Umbilical cord (tissue), 2 donors: ENCODE data around the gene FAM120B. TPM values are rescaled to one million over a fixed set of nuclear protein-coding genes. Genes with fewer than 3 reads are reported as not detected.
A peak's percentile ranks its signal among the peaks of the same experiment; 100 is the strongest.

Experiments used
- DNase-seq: peaks from one replicate; pipeline ENCODE4 v3.0.0-alpha.2; 2015; ENCODE audit warnings: low spot score
- total RNA-seq: library from RNA; depleted of rRNA; stranded (reverse); fragments of >200 nt; gene quantifications from one replicate; pipeline ENCODE4 v1.2.3, GENCODE V29; 2014; ENCODE audit warnings: low replicate concordance; ENCODE audit not compliant: insufficient read depth

Gene FAM120B
- total RNA-seq, 1 donor from 2014 or later = 25.5 TPM

GRCh38 chr6:170272341-170273065 lies 34.1 kb upstream of the FAM120B start:
- no peak for DNase-seq

- no peak for DNase-seq
Observed at GRCh38 chr6:170273191-170273590, 33.4 kb upstream of the FAM120B start.

- no peak for DNase-seq
Observed at GRCh38 chr6:170273681-170274080, 32.9 kb upstream of the FAM120B start.

- DNase-seq = no peak
Observed at GRCh38 chr6:170274713-170275560, 31.6 kb upstream of the FAM120B start.

DNA sequence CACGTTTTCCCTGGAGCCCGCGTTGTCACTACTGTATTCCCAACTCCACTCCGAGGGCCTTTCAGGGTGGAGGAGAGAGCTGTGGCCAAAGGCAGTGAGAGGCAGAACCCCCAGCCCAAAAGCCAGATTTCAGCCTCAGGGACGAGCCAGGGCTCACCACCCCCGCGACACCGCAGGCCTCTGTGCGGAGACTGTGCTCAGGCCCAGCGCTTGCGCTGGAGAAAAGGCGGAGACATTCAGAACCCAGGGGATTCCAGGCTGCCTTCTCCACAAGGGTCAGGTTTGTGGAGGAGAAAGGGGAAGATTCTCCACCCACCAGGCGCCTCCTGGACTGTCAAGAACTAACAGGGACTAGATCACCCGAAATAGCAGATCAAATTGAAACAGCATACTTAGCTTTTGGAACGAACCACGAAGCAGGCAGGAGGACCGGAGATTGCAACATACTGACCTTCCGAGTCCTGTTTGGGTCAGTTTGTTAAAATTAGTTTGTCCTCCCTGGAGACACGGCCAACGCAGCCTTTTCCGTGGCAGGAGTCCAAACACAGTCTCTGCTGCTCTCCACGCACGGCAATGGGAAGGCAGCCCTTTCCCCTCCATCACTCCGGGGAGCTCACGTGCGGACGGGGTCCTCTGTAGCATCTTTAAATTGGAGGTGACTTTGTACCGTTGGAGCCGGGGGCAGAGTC lies 30.0 kb upstream of the FAM120B start:
- DNase-seq = no peak

- DNase-seq = no peak
Observed at GRCh38 chr6:170277893-170278742, 28.4 kb upstream of the FAM120B start.

GRCh38 chr6:170278743-170279094 lies 27.8 kb upstream of the FAM120B start:
- no peak for DNase-seq

- no peak for DNase-seq
Observed at GRCh38 chr6:170279426-170279825, 27.1 kb upstream of the FAM120B start.

DNA sequence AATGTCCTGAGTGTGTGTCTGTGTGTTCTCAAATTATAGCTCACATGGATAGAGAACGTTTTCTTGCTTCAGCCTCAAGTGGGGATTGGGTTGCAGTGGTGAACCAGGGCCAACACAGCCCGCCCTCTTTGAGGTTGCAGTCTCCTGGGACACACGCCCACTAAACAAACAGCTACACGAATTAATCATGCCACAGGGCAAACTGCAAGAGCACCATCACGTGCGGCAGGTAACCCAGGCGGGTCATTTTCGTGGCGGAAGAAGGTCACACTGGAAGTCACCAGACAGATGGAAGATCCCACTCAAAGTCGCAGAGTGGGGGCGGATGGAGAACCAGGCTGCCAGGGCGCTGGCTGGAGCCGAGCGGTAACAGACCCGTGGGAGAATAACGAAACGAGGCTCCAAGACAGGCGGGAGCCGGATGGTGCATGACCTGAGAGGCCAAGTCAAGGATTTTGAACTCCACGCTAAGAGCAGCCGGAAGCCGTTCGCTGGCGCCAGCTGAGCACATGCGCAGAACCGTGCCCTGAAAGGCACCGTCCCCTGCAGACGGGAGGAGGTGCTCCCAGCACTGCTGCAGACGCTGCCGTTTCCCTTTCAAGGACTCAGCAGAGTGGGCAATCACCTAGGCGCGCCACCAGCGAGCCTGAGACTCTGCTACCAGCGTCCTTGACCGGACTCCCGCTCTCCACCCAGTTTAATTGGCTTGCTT lies 26.4 kb upstream of the FAM120B start:
- DNase-seq = no peak

GRCh38 chr6:170280689-170281045 lies 25.9 kb upstream of the FAM120B start:
- DNase-seq = no peak

DNA sequence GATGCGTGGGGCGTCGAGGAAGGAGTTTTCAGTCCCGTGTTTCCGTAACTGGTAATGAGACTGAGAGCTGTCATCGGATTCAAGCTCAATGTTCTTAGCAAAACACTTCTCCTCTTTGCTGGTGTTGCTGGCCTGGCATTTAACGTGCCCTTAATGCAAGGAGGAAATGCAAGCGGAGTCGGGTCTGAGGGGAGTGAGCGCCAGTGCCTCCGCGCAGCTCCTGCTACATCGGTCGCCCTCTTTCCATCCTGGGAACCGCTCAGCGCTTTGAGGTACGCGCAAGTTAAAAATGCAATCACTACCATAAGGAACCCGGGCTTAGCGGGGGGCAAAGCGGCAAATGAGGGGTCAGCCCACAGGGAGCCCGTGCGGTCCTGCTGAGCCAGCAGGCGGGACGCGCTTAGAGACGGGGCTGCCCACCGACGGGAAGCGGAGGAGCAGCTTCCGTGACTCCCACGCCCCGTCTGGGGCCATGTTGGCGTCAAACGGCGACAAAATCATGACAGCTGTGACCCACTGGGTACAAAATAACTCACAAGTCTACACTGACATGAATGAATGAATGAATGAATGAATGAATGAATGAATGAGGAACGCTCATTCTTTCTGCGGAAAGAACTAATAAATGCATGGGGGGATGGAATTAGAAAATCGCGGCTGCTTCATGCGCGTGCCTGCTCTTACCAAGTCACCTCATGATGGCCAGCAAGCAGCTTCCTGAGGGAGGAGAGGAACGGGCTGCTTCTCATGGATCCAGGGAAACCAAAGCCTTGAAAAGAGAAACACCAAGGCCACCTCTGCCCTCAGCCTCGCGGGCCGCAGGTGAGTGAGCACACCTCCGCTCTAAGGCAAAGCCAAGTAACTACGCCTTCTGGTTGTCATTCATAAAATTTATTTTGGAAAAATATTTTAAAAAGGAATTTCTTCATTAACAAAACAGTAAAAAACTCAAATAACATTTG lies 24.9 kb upstream of the FAM120B start:
- no peak for DNase-seq

DNA sequence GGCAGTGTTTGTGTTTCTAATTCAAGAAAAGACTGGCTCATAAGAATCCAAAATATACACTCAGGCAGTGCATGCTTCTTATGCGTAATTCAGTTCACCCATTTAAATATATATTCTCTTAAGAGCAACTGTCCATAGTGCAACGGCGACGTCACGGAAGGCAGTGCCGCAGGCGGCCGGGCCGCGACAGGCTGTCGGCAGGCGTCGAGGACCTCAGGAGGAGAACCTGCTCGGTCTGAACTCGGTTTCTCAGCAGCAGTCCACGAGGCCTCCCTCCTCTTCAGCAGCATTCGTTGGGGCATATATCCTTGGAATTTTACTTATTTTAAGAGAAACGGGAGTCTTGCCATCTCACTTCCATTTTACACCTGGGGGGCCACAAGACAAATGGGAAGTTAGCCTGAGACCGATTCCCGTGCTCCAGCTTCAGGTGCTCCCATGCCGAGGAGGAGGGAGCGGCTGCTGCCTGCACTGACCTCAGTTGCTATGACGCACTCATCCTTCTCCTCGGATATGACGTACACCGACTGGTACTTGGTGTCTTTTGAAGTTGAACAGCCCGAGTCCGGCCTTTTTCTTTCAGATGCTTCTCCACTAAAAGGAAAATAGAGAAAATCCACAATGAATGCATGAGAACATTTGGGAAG lies 23.9 kb upstream of the FAM120B start:
- DNase-seq = no peak

- DNase-seq = no peak
Observed at GRCh38 chr6:170283212-170284081, 23.1 kb upstream of the FAM120B start.

DNA sequence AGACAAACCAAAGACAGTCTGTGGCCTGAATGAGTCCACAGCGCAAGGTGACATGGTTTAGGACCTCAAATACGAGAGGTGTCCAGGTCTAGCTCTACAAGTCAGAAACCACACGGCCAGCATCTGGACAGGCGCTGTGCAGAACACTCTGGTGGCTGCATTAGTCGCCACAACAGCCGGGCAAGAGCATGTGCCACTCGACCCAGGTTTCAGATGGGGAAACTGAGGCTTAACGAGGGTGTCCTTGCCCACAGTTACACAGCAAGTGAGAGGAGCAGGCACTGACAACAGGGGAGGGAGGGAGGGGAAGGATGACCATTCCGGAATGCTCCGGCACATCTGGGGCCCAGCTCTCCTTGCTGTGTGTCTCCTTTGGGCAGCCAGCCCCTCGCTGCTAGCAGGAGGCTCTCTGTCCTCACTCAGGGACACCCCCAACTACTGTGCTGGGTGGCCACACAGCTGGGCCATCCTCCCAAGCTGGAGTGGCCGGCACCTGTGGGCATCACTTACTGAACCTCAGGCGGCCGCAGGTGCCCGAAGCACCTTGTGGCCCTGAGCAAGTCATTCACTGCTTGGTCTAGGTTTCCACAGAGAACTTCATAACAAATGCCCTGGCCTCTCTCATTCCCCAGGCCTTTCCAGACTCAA lies 22.3 kb upstream of the FAM120B start:
- no peak for DNase-seq

GRCh38 chr6:170284866-170285469 lies 21.6 kb upstream of the FAM120B start:
- no peak for DNase-seq

- no peak for DNase-seq
Observed at GRCh38 chr6:170285482-170285881, 21.1 kb upstream of the FAM120B start.

- peak; percentile 48 for DNase-seq
Observed at GRCh38 chr6:170286246-170286933, 20.2 kb upstream of the FAM120B start.
